ENCODE measurements around the gene TGFBRAP1. TPM values are rescaled to one million over a fixed set of nuclear protein-coding genes. Genes with fewer than 3 reads are reported as not detected.
"Not testable (repeated sequence)": the region's sequence is repeated elsewhere in the genome, so short reads cannot be mapped to it uniquely, and the experiment has no call there.

The TGFBRAP1 gene
- total RNA-seq, 1 experiment from 2014 or later: 26.5 TPM

GRCh38 chr2:105254531-105255210, 74.9 kb downstream of the TGFBRAP1 start:
- CTCF ChIA-PET: no interaction called here
- H3K4me2 ChIP-seq (ENCODE audit: low read length): no peak overlapping the region
- POLR2A ChIA-PET (ENCODE audit: unreplicated experiment): no interaction called here
- no peak overlapping the region for H3K9ac ChIP-seq (ENCODE audit: low read length)
- H3K27me3 ChIP-seq (ENCODE audit: low read length): peaks cover 7% of the 10 kb centered on the region; the same call in 1 of the 2 replicates
- no peaks in the 10 kb centered on the region for H3K9me3 ChIP-seq (ENCODE audit: low read length)
- TF ChIP-seq EZH2 (IDR thresholded peaks at IDR 0.05; ENCODE audit: low read length, unreplicated experiment) (no peak), EZH2phosphoT487 (IDR thresholded peaks at IDR 0.05; ENCODE audit: borderline replicate concordance, low read length) (no peak), CTCF (conservative IDR thresholded peaks at IDR 0.05; ENCODE audit: low read depth, low read length) (no peak)
- H3F3A ChIP-seq (ENCODE audit: low read length, unreplicated experiment): no peaks in the 10 kb centered on the region
- no peaks in the 10 kb centered on the region for H3K79me2 ChIP-seq (ENCODE audit: low read length)
- H4K20me1 ChIP-seq (ENCODE audit: low read length): no peaks in the 10 kb centered on the region
- DNase-seq: no peak
- no peak overlapping the region for H3K27ac ChIP-seq (ENCODE audit: low read length)
- no peak overlapping the region for H3K4me3 ChIP-seq (ENCODE audit: low read length)
- no peaks in the 10 kb centered on the region for H3K4me1 ChIP-seq (ENCODE audit: insufficient read depth, low read length)
- no peak overlapping the region for H2AFZ ChIP-seq (ENCODE audit: low read length)
- no peaks in the 10 kb centered on the region for H3K36me3 ChIP-seq (ENCODE audit: low read depth, low read length)
- BruUV-seq (replicated peaks): no TSS peak
- no peak for ATAC-seq
- no peaks in the 10 kb centered on the region for H3K9me2 ChIP-seq (replicated peaks; ENCODE audit: low read length)
- intact Hi-C loops (cut with micrococcal nuclease): no loop called here

- H3F3A ChIP-seq (ENCODE audit: low read length, unreplicated experiment): no peaks in the 10 kb centered on the region
- DNase-seq (no peak), ATAC-seq (no peak)
- intact Hi-C loops (cut with micrococcal nuclease): no loop called here
- TF ChIP-seq EZH2phosphoT487 (IDR thresholded peaks at IDR 0.05; ENCODE audit: borderline replicate concordance, low read length) (no peak), CTCF (conservative IDR thresholded peaks at IDR 0.05; ENCODE audit: low read depth, low read length) (no peak), EZH2 (IDR thresholded peaks at IDR 0.05; ENCODE audit: low read length, unreplicated experiment) (no peak)
- H3K9me2 ChIP-seq (replicated peaks; ENCODE audit: low read length): no peaks in the 10 kb centered on the region
- no peak overlapping the region for H3K4me3 ChIP-seq (ENCODE audit: low read length)
- ChIA-PET CTCF (no interaction called here), POLR2A (ENCODE audit: unreplicated experiment) (no interaction called here)
- H3K27me3 ChIP-seq (ENCODE audit: low read length): peaks cover 8% of the 10 kb centered on the region; the same call in 1 of the 2 replicates
- no peak overlapping the region for H3K4me2 ChIP-seq (ENCODE audit: low read length)
- H2AFZ ChIP-seq (ENCODE audit: low read length): no peak overlapping the region
- BruUV-seq (replicated peaks): no TSS peak
- no peaks in the 10 kb centered on the region for H3K9me3 ChIP-seq (ENCODE audit: low read length)
- no peaks in the 10 kb centered on the region for H4K20me1 ChIP-seq (ENCODE audit: low read length)
- H3K9ac ChIP-seq (ENCODE audit: low read length): no peak overlapping the region
- no peaks in the 10 kb centered on the region for H3K4me1 ChIP-seq (ENCODE audit: insufficient read depth, low read length)
- H3K79me2 ChIP-seq (ENCODE audit: low read length): no peaks in the 10 kb centered on the region
- no peak overlapping the region for H3K27ac ChIP-seq (ENCODE audit: low read length)
- no peaks in the 10 kb centered on the region for H3K36me3 ChIP-seq (ENCODE audit: low read depth, low read length)
Observed at GRCh38 chr2:105252271-105252670, 77.3 kb downstream of the TGFBRAP1 start.

GRCh38 chr2:105251016-105251648, 78.4 kb downstream of the TGFBRAP1 start:
- ATAC-seq; H3K4me2 ChIP-seq (ENCODE audit: low read length); H3K9me3 ChIP-seq (ENCODE audit: low read length); H3K9me2 ChIP-seq (replicated peaks; ENCODE audit: low read length); H3K4me3 ChIP-seq (ENCODE audit: low read length); H3F3A ChIP-seq (ENCODE audit: low read length, unreplicated experiment); H2AFZ ChIP-seq (ENCODE audit: low read length); H3K9ac ChIP-seq (ENCODE audit: low read length); DNase-seq; BruUV-seq (replicated peaks); intact Hi-C loops (cut with micrococcal nuclease); H3K27ac ChIP-seq (ENCODE audit: low read length); H3K4me1 ChIP-seq (ENCODE audit: insufficient read depth, low read length); H3K36me3 ChIP-seq (ENCODE audit: low read depth, low read length); CTCF ChIA-PET; H3K79me2 ChIP-seq (ENCODE audit: low read length); H3K27me3 ChIP-seq (ENCODE audit: low read length); H4K20me1 ChIP-seq (ENCODE audit: low read length): not testable (repeated sequence)
- POLR2A ChIA-PET (ENCODE audit: unreplicated experiment): interaction anchor here (0.7 kb wide), 1 partner anchor 100 kb away, joined by 9 read pairs; no protein-coding TSS in a partner anchor

Data from PC-3 (cell line).